A673 (cell line): Measurements from ENCODE around the gene AHDC1. TPM values are rescaled to one million over a fixed set of nuclear protein-coding genes. Genes with fewer than 3 reads are reported as not detected.
"Not testable (repeated sequence)": the region's sequence is repeated elsewhere in the genome, so short reads cannot be mapped to it uniquely, and the experiment has no call there.

ENCODE experiments used
- BruUV-seq: library from RNA; stranded (reverse); fragments of 400-500 nt; replicated peaks from 2 replicates; lab custom pipeline; 2021; lab: Mats Ljungman, UMichigan
- CTCF ChIA-PET: fragments of 300-600 bp; sonication (Branson Sonifier 250); formaldehyde crosslinking; loops from one replicate; lab custom pipeline; 2022; ENCODE audit warnings: antibody characterized with exemption; lab: Charles Lee
- POLR2A ChIA-PET: fragments of 300-600 bp; sonication (Branson Sonifier 250); formaldehyde crosslinking; loops from one replicate; lab custom pipeline; 2022; ENCODE audit warnings: antibody characterized with exemption; ENCODE audit not compliant: low non-redundant PET; lab: Charles Lee
- DNase-seq: peaks from one replicate; pipeline ENCODE4 v3.0.0-alpha.2; 2015; ENCODE audit warnings: low spot score
- H3K27ac ChIP-seq: fragments of 200-600 bp; sonication (generic); 2 replicates; pipeline ENCODE4 v1.5.1; 2016; ENCODE audit warnings: mixed run types, low read depth, mild to moderate bottlenecking, mixed read lengths, antibody characterized with exemption, low read length; ENCODE audit not compliant: poor library complexity, severe bottlenecking
- H3K27me3 ChIP-seq: fragments of 200-600 bp; sonication (generic); replicated peaks from 2 replicates; pipeline ENCODE4 v1.6.1; 2017; ENCODE audit warnings: mixed run types, low read depth, mild to moderate bottlenecking, mixed read lengths, antibody characterized with exemption, low read length; ENCODE audit not compliant: insufficient read depth, poor library complexity
- H3K36me3 ChIP-seq: fragments of 200-600 bp; sonication (generic); 2 replicates; pipeline ENCODE4 v1.6.1; 2016; ENCODE audit warnings: mixed run types, mild to moderate bottlenecking, mixed read lengths, antibody characterized with exemption, low read length; ENCODE audit not compliant: insufficient read depth, poor library complexity, severe bottlenecking
- H3K4me1 ChIP-seq: fragments of 200-600 bp; sonication (generic); 2 replicates; pipeline ENCODE4 v1.6.1; 2017; ENCODE audit warnings: mixed run types, mild to moderate bottlenecking, mixed read lengths, antibody characterized with exemption, low read length; ENCODE audit not compliant: insufficient read depth, poor library complexity, severe bottlenecking
- H3K4me3 ChIP-seq: fragments of 200-600 bp; sonication (generic); 2 replicates; pipeline ENCODE4 v1.5.1; 2016; ENCODE audit warnings: low read depth, mixed run types, mild to moderate bottlenecking, mixed read lengths, low read length; ENCODE audit not compliant: poor library complexity, severe bottlenecking
- H3K9me3 ChIP-seq: fragments of 200-600 bp; sonication (generic); 2 replicates; pipeline ENCODE4 v1.6.1; 2016; ENCODE audit warnings: mixed run types, low read depth, mild to moderate bottlenecking, mixed read lengths, antibody characterized with exemption, low read length; ENCODE audit not compliant: poor library complexity, severe bottlenecking
- CTCF ChIP-seq: fragments of 300-800, 200-600 bp; sonication (generic); conservative IDR thresholded peaks from 2 replicates; pipeline ENCODE4 v1.5.1; 2017; ENCODE audit warnings: low read depth, mild to moderate bottlenecking, antibody characterized with exemption, low read length, moderate library complexity, mixed read lengths
- EZH2 ChIP-seq: fragments of 200-600 bp; sonication (generic); IDR thresholded peaks from 2 replicates; pipeline ENCODE4 v1.6.1; 2017; ENCODE audit warnings: borderline replicate concordance, low read depth, mild to moderate bottlenecking, mixed read lengths, antibody characterized with exemption, low read length; ENCODE audit not compliant: poor library complexity, severe bottlenecking
- intact Hi-C: fragments of 100-400 bp; cut with micrococcal nuclease; formaldehyde crosslinking; loops from one replicate; pipeline ENCODE4 v1.10.0; 2022; ENCODE audit not compliant: unreplicated experiment
- total RNA-seq: library from RNA; stranded (reverse); gene quantifications from 2 replicates; pipeline ENCODE4 v1.2.3, GENCODE V29; 2021

The AHDC1 gene
- total RNA-seq, 1 experiment from 2014 or later: 33.2 TPM

- H3K36me3 ChIP-seq: peaks cover 9% of the 10 kb centered on the region
- TF ChIP-seq EZH2: no peak
- TF ChIP-seq CTCF: no peak
- CTCF ChIA-PET: no interaction called here
- POLR2A ChIA-PET: no interaction called here
- no TSS peak for BruUV-seq
- H3K9me3 ChIP-seq: no peaks in the 10 kb centered on the region
- intact Hi-C loops: no loop called here
- H3K27ac ChIP-seq: no peak overlapping the region
- DNase-seq: no peak
- no peak overlapping the region for H3K4me3 ChIP-seq
- no peaks in the 10 kb centered on the region for H3K4me1 ChIP-seq
- no peaks in the 10 kb centered on the region for H3K27me3 ChIP-seq
These were observed 61.3 kb downstream of the AHDC1 start for GRCh38 chr1:27542463-27543273.

GRCh38 chr1:27539901-27540861 lies 63.8 kb downstream of the AHDC1 start:
- no peak for DNase-seq
- H3K4me1 ChIP-seq: no peaks in the 10 kb centered on the region
- H3K36me3 ChIP-seq: no peaks in the 10 kb centered on the region
- ChIA-PET CTCF (no interaction called here), POLR2A (no interaction called here)
- TF ChIP-seq EZH2 (no peak), CTCF (no peak)
- no peaks in the 10 kb centered on the region for H3K9me3 ChIP-seq
- H3K27me3 ChIP-seq: no peaks in the 10 kb centered on the region
- intact Hi-C loops: no loop called here
- BruUV-seq: no TSS peak
- no peak overlapping the region for H3K4me3 ChIP-seq
- H3K27ac ChIP-seq: no peak overlapping the region

DNA sequence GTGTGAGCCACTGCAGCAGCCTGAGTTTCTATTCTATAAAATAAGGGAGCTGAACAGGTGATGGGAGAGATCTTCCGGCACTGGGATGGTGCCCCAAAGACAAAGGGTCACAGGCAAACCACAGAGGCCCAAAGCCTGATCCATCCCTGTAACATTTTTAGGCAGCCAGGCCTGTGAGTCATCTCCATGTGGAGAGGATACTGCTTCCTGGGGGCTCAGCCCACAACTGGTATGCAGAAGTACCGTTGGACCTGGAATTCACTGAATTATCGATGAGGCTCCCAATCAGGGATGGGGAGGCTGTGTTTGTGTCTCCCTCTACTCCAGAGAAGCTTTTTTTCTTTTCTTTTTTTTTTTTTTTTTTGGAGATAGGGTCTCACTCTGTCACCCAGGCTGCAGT lies 65.2 kb downstream of the AHDC1 start:
- DNase-seq: no peak
- Histone ChIP-seq H3K27ac (no peak overlapping the region), H3K36me3 (no peaks in the 10 kb centered on the region), H3K9me3 (no peaks in the 10 kb centered on the region), H3K4me3 (no peak overlapping the region), H3K27me3 (no peaks in the 10 kb centered on the region), H3K4me1 (no peaks in the 10 kb centered on the region)
- intact Hi-C loops: no loop called here
- ChIA-PET CTCF (no interaction called here), POLR2A (no interaction called here)
- TF ChIP-seq EZH2 (no peak), CTCF (no peak)
- BruUV-seq: no TSS peak

- POLR2A ChIA-PET, intact Hi-C loops, H3K4me1 ChIP-seq, H3K4me3 ChIP-seq, H3K27ac ChIP-seq, BruUV-seq, H3K9me3 ChIP-seq, DNase-seq, H3K27me3 ChIP-seq, H3K36me3 ChIP-seq: not testable (repeated sequence)
- CTCF ChIA-PET: interaction anchor here (0.7 kb wide), 1 partner anchor 154 kb away, joined by 3 read pairs; no protein-coding TSS in a partner anchor
These were observed 65.7 kb downstream of the AHDC1 start for GRCh38 chr1:27538305-27538676.
